CD4-positive, alpha-beta T cell treated with Interleukin-17A for 1 hour (primary cell): Measurements from ENCODE around the gene CYP1A1.
"Not testable (repeated sequence)": the region's sequence is repeated elsewhere in the genome, so short reads cannot be mapped to it uniquely, and the experiment has no call there.

ENCODE experiments used
- DNase-seq: peaks from one replicate; pipeline ENCODE4 v3.0.0-alpha.2; 2020

Gene CYP1A1

GRCh38 chr15:74725225-74725774 lies at the start of gene CYP1A1:
TSS of gene CYP1A1 (minus strand) at chr15:74725528. CDS start at chr15:74723097, 2,431 bp downstream.
- DNase-seq: peak; percentile 14

GRCh38 chr15:74773731-74774252 lies 48.5 kb upstream of the CYP1A1 start:
- DNase-seq: no peak

GRCh38 chr15:74773329-74773728 lies 48.0 kb upstream of the CYP1A1 start:
- DNase-seq: no peak

GRCh38 chr15:74770211-74770903 lies 45.0 kb upstream of the CYP1A1 start:
- DNase-seq: no peak

GRCh38 chr15:74769463-74770025 lies 44.2 kb upstream of the CYP1A1 start:
- DNase-seq: no peak

GRCh38 chr15:74768771-74769342 lies 43.5 kb upstream of the CYP1A1 start:
- DNase-seq: peak; percentile 73

- DNase-seq: no peak
Measured at GRCh38 chr15:74768099-74768770, 42.9 kb upstream of the CYP1A1 start.

GRCh38 chr15:74767167-74768098 lies 42.1 kb upstream of the CYP1A1 start:
- no peak for DNase-seq

- DNase-seq: no peak
Measured at GRCh38 chr15:74763416-74763815, 38.1 kb upstream of the CYP1A1 start.

GRCh38 chr15:74762791-74763150 lies 37.4 kb upstream of the CYP1A1 start:
- no peak for DNase-seq

- DNase-seq: no peak
Measured at GRCh38 chr15:74758736-74759135, 33.4 kb upstream of the CYP1A1 start.

GRCh38 chr15:74754593-74755215 lies 29.4 kb upstream of the CYP1A1 start:
- no peak for DNase-seq

GRCh38 chr15:74752531-74752930 lies 27.2 kb upstream of the CYP1A1 start:
- no peak for DNase-seq

GRCh38 chr15:74752011-74752410 lies 26.7 kb upstream of the CYP1A1 start:
- no peak for DNase-seq

- no peak for DNase-seq
Measured at GRCh38 chr15:74750751-74751150, 25.4 kb upstream of the CYP1A1 start.

GRCh38 chr15:74749832-74750231 lies 24.5 kb upstream of the CYP1A1 start:
- no peak for DNase-seq

- no peak for DNase-seq
Measured at GRCh38 chr15:74748322-74748946, 23.1 kb upstream of the CYP1A1 start, which contains the start of gene CYP1A2. TSS of gene CYP1A2 (plus strand) at chr15:74748845. CDS start at chr15:74749739, 894 bp downstream.

- no peak for DNase-seq
Measured at GRCh38 chr15:74746389-74746788, 21.1 kb upstream of the CYP1A1 start.

GRCh38 chr15:74742422-74742821 lies 17.1 kb upstream of the CYP1A1 start:
- no peak for DNase-seq

GRCh38 chr15:74738239-74738638 lies 12.9 kb upstream of the CYP1A1 start:
- DNase-seq: not testable (repeated sequence)

- no peak for DNase-seq
Measured at GRCh38 chr15:74735305-74735704, 10.0 kb upstream of the CYP1A1 start.
